GM19372 (cell line): Measurements from ENCODE around the gene ZNF747.

Source experiments
- ATAC-seq: cut with Tn5 transposase; IDR thresholded peaks from one replicate; pipeline ENCODE4 v1.9.1; 2021; ENCODE audit warnings: mild to moderate bottlenecking, low read depth, moderate library complexity; ENCODE audit not compliant: unreplicated experiment

Gene ZNF747

GRCh38 chr16:30519120-30520049 lies 15.3 kb downstream of the ZNF747 start:
- no peak for ATAC-seq

GRCh38 chr16:30518552-30518951 lies 16.1 kb downstream of the ZNF747 start:
- ATAC-seq, result no peak

GRCh38 chr16:30515275-30515674 lies 19.4 kb downstream of the ZNF747 start:
- ATAC-seq, result no peak

GRCh38 chr16:30511509-30511908 lies 23.1 kb downstream of the ZNF747 start:
- no peak for ATAC-seq

- ATAC-seq, result no peak
Observed at GRCh38 chr16:30510376-30510938, 24.2 kb downstream of the ZNF747 start.

- ATAC-seq, result no peak
Observed at GRCh38 chr16:30509081-30509765, 25.4 kb downstream of the ZNF747 start.

GRCh38 chr16:30503403-30504296 lies 31.0 kb downstream of the ZNF747 start:
- ATAC-seq, result no peak

- no peak for ATAC-seq
Observed at GRCh38 chr16:30499284-30499683, 35.4 kb downstream of the ZNF747 start.

GRCh38 chr16:30494709-30495108 lies 39.9 kb downstream of the ZNF747 start:
- no peak for ATAC-seq

- no peak for ATAC-seq
Observed at GRCh38 chr16:30493941-30494488, 40.6 kb downstream of the ZNF747 start.

GRCh38 chr16:30491744-30492308 lies 42.8 kb downstream of the ZNF747 start:
- no peak for ATAC-seq

- no peak for ATAC-seq
Observed at GRCh38 chr16:30491229-30491628, 43.4 kb downstream of the ZNF747 start.

- no peak for ATAC-seq
Observed at GRCh38 chr16:30490210-30490609, 44.4 kb downstream of the ZNF747 start.

- no peak for ATAC-seq
Observed at GRCh38 chr16:30488764-30489605, 45.7 kb downstream of the ZNF747 start.

- no peak for ATAC-seq
Observed at GRCh38 chr16:30485818-30486436, 48.7 kb downstream of the ZNF747 start.

GRCh38 chr16:30484887-30485286 lies 49.8 kb downstream of the ZNF747 start:
- no peak for ATAC-seq

GRCh38 chr16:30482366-30482765 lies 52.3 kb downstream of the ZNF747 start:
- ATAC-seq, result no peak

GRCh38 chr16:30481381-30481780 lies 53.3 kb downstream of the ZNF747 start:
- ATAC-seq, result no peak
